IMR-90 (cell line): Measurements from ENCODE around the gene LRRC10B.

Experiments
- BHLHE40 ChIP-seq: fragments of 150-350 bp; IDR thresholded peaks from 2 replicates; pipeline ENCODE4 v1.6.1; 2016; ENCODE audit warnings: mild to moderate bottlenecking, low read depth, low read length
- CEBPB ChIP-seq: IDR thresholded peaks from 2 replicates; pipeline ENCODE4 v1.6.1; 2012; ENCODE audit warnings: low read depth, low read length, improper control_type of control experiment
- CHD1 ChIP-seq: IDR thresholded peaks from 2 replicates; pipeline ENCODE4 v1.6.1; 2012; ENCODE audit warnings: low read depth, low read length, improper control_type of control experiment
- CTCF ChIP-seq: conservative IDR thresholded peaks from 2 replicates; pipeline ENCODE4 v1.5.1; 2012; ENCODE audit warnings: mild to moderate bottlenecking, low read depth, low read length, improper control_type of control experiment
- MAZ ChIP-seq: IDR thresholded peaks from 2 replicates; pipeline ENCODE4 v1.6.1; 2012; ENCODE audit warnings: low read depth, mild to moderate bottlenecking, low read length, improper control_type of control experiment, moderate library complexity, borderline replicate concordance
- POLR2A ChIP-seq: IDR thresholded peaks from 2 replicates; pipeline ENCODE4 v1.6.1; 2012; ENCODE audit warnings: mild to moderate bottlenecking, low read depth, low read length

DNA sequence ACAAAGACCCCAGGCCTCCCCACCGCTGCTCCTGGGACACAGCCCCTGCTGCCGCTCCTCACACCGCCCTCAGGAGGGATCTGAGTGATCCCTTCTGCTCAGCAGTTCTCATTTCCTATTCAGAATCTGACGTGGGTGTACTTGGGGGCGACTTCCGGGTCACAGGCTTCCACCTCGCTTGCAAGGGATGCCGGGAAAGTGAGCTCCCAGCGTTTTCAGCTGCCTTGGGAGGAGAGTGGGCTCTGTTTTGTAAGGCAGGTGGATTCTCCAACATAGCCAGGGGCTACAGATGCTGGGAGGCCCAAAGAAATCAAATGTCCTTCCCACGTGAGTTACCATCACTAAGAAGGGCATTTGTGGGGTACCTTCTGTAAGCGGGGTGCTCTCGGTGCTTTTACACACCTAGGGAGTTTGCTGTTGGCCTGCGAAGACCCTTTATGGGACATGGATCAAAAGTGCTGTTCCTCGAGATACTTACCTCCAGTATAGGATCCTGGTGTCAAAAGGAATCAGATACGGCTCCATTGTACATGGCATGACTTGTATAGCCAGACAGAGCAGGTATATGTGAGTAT lies 9.7 kb upstream of the LRRC10B start:
- no peak for TF ChIP-seq CEBPB
- TF ChIP-seq CTCF, result no peak
- no peak for TF ChIP-seq BHLHE40
- no peak for TF ChIP-seq POLR2A
- TF ChIP-seq MAZ, result no peak
- no peak for TF ChIP-seq CHD1
